Tibial artery (tissue), 4 donors: ENCODE measurements around the gene LRRC71.

Experiments
- DNase-seq, 2 donors: peaks; one replicate each; pipeline ENCODE4 v3.0.0-alpha.2; 2019
- H3K27ac ChIP-seq, 2 donors: fragments of 200-600 bp; sonication (generic) in 1 of 2; 1 replicate in 1 of 2; 2 replicates in 1 of 2; pipeline ENCODE4 v1.5.1; 2018 to 2019; ENCODE audit warnings: mild to moderate bottlenecking in 1 of 2
- H3K27me3 ChIP-seq, 2 donors: fragments of 200-600 bp; sonication (generic) in 1 of 2; one replicate each; pipeline versions ENCODE4 v1.5.1 to v1.6.0; 2016 to 2019
- H3K36me3 ChIP-seq, 3 donors: fragments of 200-600 bp; sonication (generic) in 2 of 3; one replicate each; pipeline ENCODE4 v1.5.1; 2016 to 2019; ENCODE audit warnings: mild to moderate bottlenecking in 2 of 3
- H3K4me1 ChIP-seq, 4 donors: fragments of 200-600 bp; sonication (generic) in 2 of 4; 1 replicate in 3 of 4; 2 replicates in 1 of 4; pipeline ENCODE4 v1.5.1; 2016 to 2019
- H3K4me3 ChIP-seq, 2 donors: fragments of 200-600 bp; sonication (generic) in 1 of 2; 1 replicate in 1 of 2; 2 replicates in 1 of 2; pipeline ENCODE4 v1.5.1; 2018 to 2019; ENCODE audit warnings: mild to moderate bottlenecking in 2 of 2
- H3K9me3 ChIP-seq, 3 donors: fragments of 200-600 bp; sonication (generic) in 1 of 3; one replicate each; pipeline ENCODE4 v1.5.1; 2016 to 2019
- CTCF ChIP-seq, 2 experiments: fragments of 200-600 bp in 1 of 2; fragments of 450-650 bp in 1 of 2; IDR thresholded peaks; one replicate each; pipeline ENCODE4 v1.5.1; 2017 to 2019; ENCODE audit warnings: antibody characterized with exemption in 2 of 2, mild to moderate bottlenecking in 1 of 2, moderate library complexity in 1 of 2
- intact Hi-C: fragments of 100-400 bp; cut with DNase I; formaldehyde crosslinking; loops from one replicate; pipeline ENCODE4 v1.15.0; 2023; ENCODE audit warnings: low total_unique reads

Gene LRRC71

GRCh38 chr1:156885880-156886355 is 34.5 kb upstream of the LRRC71 start:
- DNase-seq: no peak
- intact Hi-C loops: no loop called here
- Histone ChIP-seq H3K4me1 (peaks cover 0 to 14% (median 6%) of the 10 kb centered on the region in 4 donors), H3K27ac (no peak overlapping the region), H3K4me3 (no peak overlapping the region), H3K27me3 (peaks cover 0 to 30% of the 10 kb centered on the region in 2 donors), H3K36me3 (no peaks in the 10 kb centered on the region), H3K9me3 (no peaks in the 10 kb centered on the region)
- no peak for TF ChIP-seq CTCF (IDR thresholded peaks at IDR 0.05)

GRCh38 chr1:156886583-156887281 is 33.7 kb upstream of the LRRC71 start:
- no peak for DNase-seq
- Histone ChIP-seq H3K4me3 (no peak overlapping the region), H3K9me3 (no peaks in the 10 kb centered on the region), H3K27ac (no peak overlapping the region), H3K27me3 (peaks cover 0 to 25% of the 10 kb centered on the region in 2 donors), H3K4me1 (peaks cover 0 to 14% (median 6%) of the 10 kb centered on the region in 4 donors), H3K36me3 (no peaks in the 10 kb centered on the region)
- intact Hi-C loops: no loop called here
- TF ChIP-seq CTCF (IDR thresholded peaks at IDR 0.05): no peak

GRCh38 chr1:156887317-156887716 is 33.1 kb upstream of the LRRC71 start:
- no peaks in the 10 kb centered on the region for H3K36me3 ChIP-seq
- no peak overlapping the region for H3K4me3 ChIP-seq
- H3K4me1 ChIP-seq: peaks cover 0 to 19% (median 8%) of the 10 kb centered on the region in 4 donors
- DNase-seq: no peak
- no peaks in the 10 kb centered on the region for H3K9me3 ChIP-seq
- intact Hi-C loops: no loop called here
- no peak for TF ChIP-seq CTCF (IDR thresholded peaks at IDR 0.05)
- no peak overlapping the region for H3K27ac ChIP-seq
- H3K27me3 ChIP-seq: peaks cover 0 to 21% of the 10 kb centered on the region in 2 donors

- no peak for TF ChIP-seq CTCF (IDR thresholded peaks at IDR 0.05)
- Histone ChIP-seq H3K9me3 (no peaks in the 10 kb centered on the region), H3K36me3 (no peaks in the 10 kb centered on the region), H3K27ac (no peak overlapping the region), H3K27me3 (peaks cover 0 to 17% of the 10 kb centered on the region in 2 donors), H3K4me3 (no peak overlapping the region), H3K4me1 (peaks cover 0 to 23% (median 10%) of the 10 kb centered on the region in 4 donors)
- intact Hi-C loops: no loop called here
- no peak for DNase-seq
Observed at GRCh38 chr1:156887734-156888133, 32.7 kb upstream of the LRRC71 start.

GRCh38 chr1:156889802-156890580 is 30.4 kb upstream of the LRRC71 start:
- H3K36me3 ChIP-seq: no peaks in the 10 kb centered on the region
- no peak overlapping the region for H3K27ac ChIP-seq
- H3K27me3 ChIP-seq: peaks cover 0 to 12% of the 10 kb centered on the region in 2 donors
- no peak overlapping the region for H3K4me3 ChIP-seq
- peak; percentile 73 to 79 for TF ChIP-seq CTCF (IDR thresholded peaks at IDR 0.05)
- peak; percentile 87 for DNase-seq
- intact Hi-C loops: loop anchor here (2.0 kb wide), 1 partner anchor 31 kb away; the partner anchor contains the start of gene LRRC71
- peaks cover 0 to 29% (median 20%) of the 10 kb centered on the region in 4 donors for H3K4me1 ChIP-seq
- H3K9me3 ChIP-seq: no peaks in the 10 kb centered on the region
